BE2C (cell line): ENCODE results near the gene LDLRAD2.
"Not testable (repeated sequence)": the region's sequence is repeated elsewhere in the genome, so short reads cannot be mapped to it uniquely, and the experiment has no call there.

ENCODE experiments used
- DNase-seq: peaks from one replicate; pipeline ENCODE4 v3.0.0-alpha.2; 2020
- H3K27me3 ChIP-seq: fragments of 250-450 bp; sonication (Bioruptor Pico); 2 replicates; pipeline ENCODE4 v1.5.1; 2020; ENCODE audit warnings: mild to moderate bottlenecking
- H3K36me3 ChIP-seq: fragments of 250-450 bp; sonication (Bioruptor Pico); 2 replicates; pipeline ENCODE4 v1.5.1; 2020; ENCODE audit warnings: mild to moderate bottlenecking
- H3K4me1 ChIP-seq: fragments of 250-450 bp; sonication (Bioruptor Pico); 2 replicates; pipeline ENCODE4 v1.5.1; 2020
- H3K4me3 ChIP-seq: 2 replicates; pipeline ENCODE4 v1.5.1; 2011; ENCODE audit warnings: low read depth, low read length
- H3K9me3 ChIP-seq: fragments of 250-450 bp; sonication (Bioruptor Pico); 2 replicates; pipeline ENCODE4 v1.5.1; 2020
- TF ChIP-seq, protein P1 (sequence below): IDR thresholded peaks from 2 replicates; pipeline ENCODE4 v1.5.1; 2012; ENCODE audit warnings: mild to moderate bottlenecking, low read depth, low read length

The LDLRAD2 gene

GRCh38 chr1:21770201-21770600, 41.9 kb upstream of the LDLRAD2 start:
- no peak for DNase-seq
- TF ChIP-seq, protein P1, sequence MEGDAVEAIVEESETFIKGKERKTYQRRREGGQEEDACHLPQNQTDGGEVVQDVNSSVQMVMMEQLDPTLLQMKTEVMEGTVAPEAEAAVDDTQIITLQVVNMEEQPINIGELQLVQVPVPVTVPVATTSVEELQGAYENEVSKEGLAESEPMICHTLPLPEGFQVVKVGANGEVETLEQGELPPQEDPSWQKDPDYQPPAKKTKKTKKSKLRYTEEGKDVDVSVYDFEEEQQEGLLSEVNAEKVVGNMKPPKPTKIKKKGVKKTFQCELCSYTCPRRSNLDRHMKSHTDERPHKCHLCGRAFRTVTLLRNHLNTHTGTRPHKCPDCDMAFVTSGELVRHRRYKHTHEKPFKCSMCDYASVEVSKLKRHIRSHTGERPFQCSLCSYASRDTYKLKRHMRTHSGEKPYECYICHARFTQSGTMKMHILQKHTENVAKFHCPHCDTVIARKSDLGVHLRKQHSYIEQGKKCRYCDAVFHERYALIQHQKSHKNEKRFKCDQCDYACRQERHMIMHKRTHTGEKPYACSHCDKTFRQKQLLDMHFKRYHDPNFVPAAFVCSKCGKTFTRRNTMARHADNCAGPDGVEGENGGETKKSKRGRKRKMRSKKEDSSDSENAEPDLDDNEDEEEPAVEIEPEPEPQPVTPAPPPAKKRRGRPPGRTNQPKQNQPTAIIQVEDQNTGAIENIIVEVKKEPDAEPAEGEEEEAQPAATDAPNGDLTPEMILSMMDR = no peak
- Histone ChIP-seq H3K27me3 (no peaks in the 10 kb centered on the region), H3K4me3 (no peak overlapping the region), H3K36me3 (no peaks in the 10 kb centered on the region), H3K9me3 (no peaks in the 10 kb centered on the region), H3K4me1 (no peaks in the 10 kb centered on the region)

DNA sequence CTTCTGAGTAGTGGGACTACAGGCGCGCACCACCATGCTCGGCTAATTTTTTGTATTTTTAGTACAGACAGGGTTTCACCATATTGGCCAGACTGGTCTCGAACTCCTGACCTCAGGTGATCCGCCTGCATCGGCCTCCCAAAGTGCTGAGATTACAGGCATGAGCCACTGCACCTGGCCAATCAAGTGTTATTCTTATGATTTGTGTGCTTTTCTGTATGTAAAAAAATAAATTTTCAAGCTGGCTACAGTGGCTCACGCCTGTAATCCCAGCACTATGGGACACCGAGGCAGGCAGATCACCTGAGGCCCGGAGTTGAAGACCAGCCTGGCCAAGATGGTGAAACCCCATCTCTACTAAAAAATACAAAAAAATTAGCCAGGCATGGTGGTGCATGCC, 41.5 kb upstream of the LDLRAD2 start:
- not testable (repeated sequence) for DNase-seq, H3K36me3 ChIP-seq, H3K4me3 ChIP-seq, H3K9me3 ChIP-seq, H3K27me3 ChIP-seq, H3K4me1 ChIP-seq

- not testable (repeated sequence) for H3K9me3 ChIP-seq, H3K36me3 ChIP-seq, H3K27me3 ChIP-seq, H3K4me1 ChIP-seq, DNase-seq, H3K4me3 ChIP-seq
Observed at GRCh38 chr1:21771672-21772071, 40.4 kb upstream of the LDLRAD2 start.

DNA sequence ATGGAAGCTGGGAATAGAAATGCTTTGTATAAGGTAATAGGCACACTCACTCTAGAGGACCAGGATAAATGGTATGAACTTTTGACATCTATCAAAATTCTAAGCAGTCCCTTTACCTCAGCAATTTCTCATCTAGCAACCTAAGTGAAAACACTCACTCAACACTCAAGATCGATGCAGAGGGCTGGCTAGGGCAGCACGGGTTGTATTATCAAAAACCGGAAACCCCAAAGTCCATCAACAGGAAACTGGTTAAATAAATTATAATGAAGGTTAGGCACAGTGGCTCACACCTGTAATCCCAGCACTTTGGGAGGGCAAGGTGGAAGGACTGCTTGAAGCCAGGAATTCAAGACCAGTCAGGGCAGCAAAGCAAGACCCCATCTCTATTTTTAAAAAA, 38.5 kb upstream of the LDLRAD2 start:
- H3K9me3 ChIP-seq = no peaks in the 10 kb centered on the region
- no peaks in the 10 kb centered on the region for H3K27me3 ChIP-seq
- no peaks in the 10 kb centered on the region for H3K4me1 ChIP-seq
- DNase-seq = no peak
- H3K4me3 ChIP-seq = no peak overlapping the region
- H3K36me3 ChIP-seq = no peaks in the 10 kb centered on the region
- TF ChIP-seq, protein P1 = no peak

DNA sequence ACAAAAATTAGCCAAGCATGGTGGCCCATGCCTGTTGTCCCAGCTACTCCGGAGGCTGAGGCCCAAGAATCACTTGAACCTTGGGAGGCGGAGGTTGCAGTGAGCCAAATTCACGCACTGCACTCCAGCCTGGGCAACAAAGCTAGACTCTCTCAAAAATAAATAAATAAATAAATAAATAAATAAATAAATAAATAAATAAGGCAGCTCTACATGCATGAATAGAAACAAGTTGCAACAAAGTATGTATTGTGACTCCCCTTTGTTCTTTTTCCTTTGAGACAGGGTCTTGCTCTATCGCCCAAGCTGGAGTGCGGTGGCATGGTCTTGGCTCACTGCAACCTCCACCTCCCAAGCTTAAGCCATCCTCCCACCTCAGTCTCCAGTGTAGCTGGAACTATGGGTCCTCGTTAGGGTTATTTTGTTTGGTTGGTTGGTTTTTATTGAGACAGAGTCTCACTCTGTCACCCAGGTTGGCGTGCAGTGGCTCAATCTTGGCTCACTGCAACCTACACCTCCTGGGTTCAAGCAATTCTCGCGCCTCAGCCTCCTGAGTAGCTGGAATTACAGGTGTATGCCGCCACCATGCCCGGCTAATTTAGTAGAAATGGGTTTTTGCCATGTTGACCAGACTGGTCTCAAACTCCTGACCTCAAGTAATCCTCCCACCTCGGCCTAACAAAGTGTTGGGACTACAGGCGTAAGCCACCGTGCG, 37.1 kb upstream of the LDLRAD2 start:
- Histone ChIP-seq H3K36me3 (no peaks in the 10 kb centered on the region), H3K27me3 (no peaks in the 10 kb centered on the region), H3K9me3 (no peaks in the 10 kb centered on the region), H3K4me1 (no peaks in the 10 kb centered on the region), H3K4me3 (no peak overlapping the region)
- TF ChIP-seq, protein P1 = no peak
- DNase-seq = no peak

GRCh38 chr1:21775550-21775914, 36.5 kb upstream of the LDLRAD2 start:
- TF ChIP-seq, protein P1 = no peak
- Histone ChIP-seq H3K4me3 (no peak overlapping the region), H3K27me3 (no peaks in the 10 kb centered on the region), H3K4me1 (no peaks in the 10 kb centered on the region), H3K9me3 (no peaks in the 10 kb centered on the region), H3K36me3 (no peaks in the 10 kb centered on the region)
- no peak for DNase-seq

- H3K9me3 ChIP-seq = no peaks in the 10 kb centered on the region
- H3K36me3 ChIP-seq = no peaks in the 10 kb centered on the region
- H3K27me3 ChIP-seq = no peaks in the 10 kb centered on the region
- DNase-seq = no peak
- H3K4me1 ChIP-seq = no peaks in the 10 kb centered on the region
- no peak overlapping the region for H3K4me3 ChIP-seq
- TF ChIP-seq, protein P1 = no peak
Observed at GRCh38 chr1:21775985-21776562, 36.0 kb upstream of the LDLRAD2 start.

GRCh38 chr1:21776925-21777324, 35.1 kb upstream of the LDLRAD2 start:
- H3K27me3 ChIP-seq, H3K4me3 ChIP-seq, H3K4me1 ChIP-seq, H3K36me3 ChIP-seq, H3K9me3 ChIP-seq, DNase-seq: not testable (repeated sequence)
